Activated effector memory CD4-positive, alpha-beta T cell treated with anti-CD3 and anti-CD28 coated beads, Interleukin-2, amount 50 U/mL, for 16 hours (primary cell): ENCODE results near the gene TGFA.

Source experiments
- DNase-seq: peaks from one replicate; pipeline ENCODE4 v3.0.0-alpha.2; 2020

The TGFA gene

GRCh38 chr2:70553584-70554337, at the start of gene TGFA:
Gene TGFA (minus strand): TSS chr2:70553826. CDS start chr2:70553767, 59 bp downstream.
- DNase-seq: peak; percentile 88

DNA sequence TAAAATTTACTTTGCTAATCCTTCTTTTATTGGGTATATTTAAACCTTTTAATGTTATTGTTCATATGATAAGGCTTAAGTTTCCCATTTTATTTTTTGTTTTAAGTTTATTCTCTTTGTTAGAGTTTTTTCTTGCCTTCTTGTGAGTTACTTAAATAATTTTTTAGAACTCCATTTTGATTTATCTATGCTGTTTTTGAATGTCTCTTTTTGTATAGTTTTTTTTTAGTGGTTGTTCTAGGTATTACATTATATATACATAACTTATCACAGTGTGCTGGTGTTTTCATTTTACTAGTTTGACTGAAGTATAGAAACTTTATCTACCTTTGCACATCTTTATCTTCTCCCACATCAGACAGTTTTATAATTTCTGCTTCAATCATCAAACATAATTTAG, 49.4 kb upstream of the TGFA start:
- DNase-seq: no peak

DNA sequence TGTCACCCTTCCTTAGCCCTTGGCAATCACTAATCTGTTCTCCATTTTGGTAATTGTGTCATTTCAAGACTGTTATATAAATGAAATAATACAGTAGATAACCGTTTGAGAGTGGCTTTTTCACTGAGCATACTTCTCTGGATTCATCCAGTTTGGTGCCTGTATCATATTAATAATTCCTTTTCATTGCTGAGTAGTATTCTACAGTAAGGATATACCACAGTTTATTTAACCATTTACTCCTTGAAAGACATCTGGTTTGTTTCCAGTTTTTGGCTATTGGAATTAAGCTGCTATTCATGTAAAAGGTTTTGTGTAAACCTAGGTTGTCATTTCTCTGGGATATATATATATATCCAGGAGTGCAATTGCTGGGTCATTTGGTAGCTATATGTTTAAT, 44.6 kb upstream of the TGFA start:
- no peak for DNase-seq

GRCh38 chr2:70596739-70597138, 43.1 kb upstream of the TGFA start:
- no peak for DNase-seq

GRCh38 chr2:70596293-70596692, 42.7 kb upstream of the TGFA start:
- DNase-seq: no peak

DNA sequence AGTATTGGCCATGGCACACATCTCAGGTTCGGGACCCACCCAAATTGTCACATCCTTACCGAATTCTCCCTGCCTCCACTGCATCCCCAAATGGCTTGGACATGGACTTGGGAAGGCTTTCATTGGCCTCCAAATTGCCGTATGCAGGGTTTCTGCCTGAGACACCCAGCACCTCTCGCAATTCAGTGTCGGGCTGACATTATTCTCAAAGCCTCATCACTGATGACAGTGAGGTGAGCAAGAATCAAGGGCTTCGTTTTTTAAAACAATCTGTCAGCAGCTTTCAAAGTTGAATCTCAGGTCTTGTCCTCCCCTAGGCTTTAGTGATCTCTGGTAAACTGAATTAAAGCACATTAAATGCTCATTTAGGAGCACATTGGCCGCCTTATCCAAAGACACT, 29.5 kb upstream of the TGFA start:
- no peak for DNase-seq

- DNase-seq: no peak
Observed at GRCh38 chr2:70580352-70580751, 26.7 kb upstream of the TGFA start.

DNA sequence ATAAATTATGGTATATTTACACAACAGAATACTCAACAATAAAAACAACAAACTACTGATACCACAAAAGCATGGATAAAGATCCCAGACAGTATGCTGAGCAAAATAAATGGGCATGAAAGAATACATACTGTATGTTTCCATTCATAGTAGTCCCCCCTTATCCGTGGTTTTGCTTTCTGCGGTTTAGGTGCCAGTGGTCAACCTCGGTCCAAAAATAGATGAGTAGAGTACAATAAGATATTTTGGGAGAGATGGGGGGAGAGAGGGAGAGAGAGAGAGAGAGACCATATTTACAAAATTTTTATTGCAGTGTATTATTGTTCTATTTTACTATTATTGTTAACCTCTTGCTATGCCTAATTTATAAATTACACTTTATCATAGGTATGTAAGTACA, 21.0 kb upstream of the TGFA start:
- DNase-seq: no peak

DNA sequence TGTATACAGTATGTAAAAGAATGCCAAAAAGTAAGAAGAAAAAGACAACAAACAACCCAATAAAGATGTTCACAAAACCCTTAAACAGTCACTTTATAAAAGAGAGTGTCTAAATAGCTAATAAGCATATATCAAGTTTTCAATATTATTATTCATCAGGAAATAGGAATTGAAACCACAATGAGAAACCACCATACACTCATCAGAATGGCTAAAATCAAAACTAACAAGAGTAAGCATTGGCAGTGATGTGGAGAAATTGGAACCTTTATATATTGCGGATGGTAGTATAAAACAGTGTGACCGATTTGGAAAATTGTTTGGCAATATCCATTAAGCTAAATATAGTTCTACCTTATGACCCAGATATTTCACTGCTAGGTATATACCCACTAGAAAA, 20.5 kb upstream of the TGFA start:
- DNase-seq: no peak

- no peak for DNase-seq
Observed at GRCh38 chr2:70570041-70570661, 16.5 kb upstream of the TGFA start.

DNA sequence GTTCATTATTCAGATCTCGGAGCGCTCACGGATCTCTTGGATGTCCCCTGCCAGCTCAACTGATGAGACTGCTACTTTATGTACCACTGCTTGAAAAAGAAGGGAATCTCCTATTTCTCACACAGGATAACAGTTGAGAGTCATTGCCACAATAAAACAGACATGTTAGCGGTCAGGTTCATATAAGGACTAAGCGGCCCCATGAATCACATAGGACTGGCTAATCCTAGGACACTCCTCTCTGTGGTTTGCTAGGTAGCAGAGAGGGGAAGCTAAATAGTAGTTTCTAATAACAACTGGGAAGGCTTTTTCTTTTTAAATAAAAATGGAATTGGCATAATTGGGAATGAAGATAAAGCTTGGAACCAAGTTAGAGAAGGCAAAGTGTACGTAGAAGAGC, 15.9 kb upstream of the TGFA start:
- no peak for DNase-seq

DNA sequence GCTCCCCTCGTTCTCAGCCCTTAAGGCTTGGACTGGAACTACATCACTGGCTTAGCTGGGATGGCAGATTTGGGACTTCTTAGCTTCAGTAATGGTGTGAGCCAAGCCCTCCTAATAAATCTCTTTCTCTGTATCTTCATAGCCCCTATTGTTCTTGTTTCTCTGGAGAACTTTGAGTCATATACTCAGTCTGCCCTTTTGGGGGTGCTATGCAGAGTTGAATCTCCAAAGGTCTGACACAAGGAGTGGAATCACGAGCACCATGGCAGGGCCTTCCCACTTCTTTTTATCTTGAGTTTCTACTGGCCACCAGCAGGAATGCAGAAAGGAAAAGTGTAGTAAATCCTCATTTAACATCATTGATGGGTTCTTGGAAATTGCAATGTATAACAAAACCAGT, 13.3 kb upstream of the TGFA start:
- no peak for DNase-seq

DNA sequence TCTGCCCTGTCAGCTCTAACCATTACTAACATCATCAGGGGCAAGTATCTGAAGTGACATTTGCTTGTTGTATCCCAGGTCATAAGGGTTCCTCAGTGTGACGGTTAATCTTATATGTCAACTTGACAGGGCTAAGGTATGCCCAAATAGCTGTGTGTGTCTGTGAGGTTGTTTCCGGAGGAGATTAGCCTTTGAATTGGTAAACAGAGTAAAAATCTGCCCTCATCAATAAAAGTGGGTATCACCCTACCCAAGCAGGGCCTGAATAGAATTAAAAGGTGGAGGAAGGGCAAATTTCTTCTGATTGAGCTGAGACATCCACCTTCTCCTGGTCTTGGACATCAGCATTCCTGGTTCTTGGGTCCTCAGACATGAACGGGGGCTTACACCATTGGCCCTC, 12.8 kb upstream of the TGFA start:
- no peak for DNase-seq

- no peak for DNase-seq
Observed at GRCh38 chr2:70565039-70565731, 11.6 kb upstream of the TGFA start.

GRCh38 chr2:70561893-70562292, 8.3 kb upstream of the TGFA start:
- DNase-seq: no peak

DNA sequence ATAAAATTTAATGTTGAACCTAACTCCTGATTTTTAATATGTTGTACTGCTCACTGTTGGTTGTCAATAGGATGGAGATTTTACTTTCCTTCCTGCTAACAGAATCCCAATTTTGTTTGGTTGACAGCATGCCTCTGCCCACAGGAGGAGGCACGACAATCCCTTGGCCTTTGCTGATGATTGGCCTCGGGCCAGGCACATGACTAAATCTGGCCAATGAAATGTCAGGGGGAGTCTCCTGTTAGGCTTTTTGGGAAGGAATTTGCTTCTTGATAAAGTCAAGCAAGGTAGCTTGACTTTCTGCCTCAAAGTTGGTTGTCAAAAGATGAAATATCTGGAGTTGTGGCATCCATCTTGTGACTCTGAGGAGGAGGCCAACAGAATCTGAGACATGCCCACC, 6.8 kb upstream of the TGFA start:
- no peak for DNase-seq

- DNase-seq: no peak
Observed at GRCh38 chr2:70560040-70560439, 6.4 kb upstream of the TGFA start.

GRCh38 chr2:70558195-70558808, 4.7 kb upstream of the TGFA start:
- no peak for DNase-seq

- DNase-seq: no peak
Observed at GRCh38 chr2:70557171-70557838, 3.7 kb upstream of the TGFA start.

DNA sequence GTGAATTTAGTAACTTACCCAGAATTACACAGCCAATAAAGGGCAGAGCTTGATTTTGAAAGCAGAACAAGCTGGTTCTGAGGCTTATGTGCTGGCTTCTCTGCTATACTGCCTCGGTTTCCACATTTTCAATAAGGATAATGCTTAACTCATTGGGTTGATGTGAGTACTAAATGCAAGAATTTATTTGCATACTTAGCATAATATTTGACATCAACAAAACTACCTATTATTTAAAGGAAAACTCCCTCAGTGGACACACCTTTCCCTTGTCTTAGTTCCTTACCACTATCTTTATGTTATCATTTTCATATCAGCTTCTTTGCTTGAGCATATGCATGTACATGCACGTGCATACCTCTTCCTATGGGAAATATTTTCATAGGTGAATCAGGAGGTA, 3.0 kb upstream of the TGFA start:
- DNase-seq: no peak

GRCh38 chr2:70554338-70554892, 789 bp upstream of the TGFA start:
- no peak for DNase-seq

DNA sequence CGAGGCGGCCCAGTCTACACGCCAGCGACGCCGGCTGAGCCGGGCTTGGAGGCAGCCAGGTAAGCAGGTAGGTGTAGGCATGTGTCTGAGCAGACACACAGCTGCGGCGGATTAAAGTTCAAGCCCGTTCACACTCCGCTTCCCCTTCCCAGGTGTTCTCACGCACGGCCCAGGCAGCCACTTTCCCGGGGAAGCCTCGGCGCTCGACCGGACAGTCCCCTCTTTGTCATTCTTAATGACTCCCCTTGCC, 367 bp downstream of the TGFA start:
- DNase-seq: no peak
